Right renal pelvis (tissue), 4 donors: ENCODE data around the gene GMDS. TPM values are rescaled to one million over a fixed set of nuclear protein-coding genes. Genes with fewer than 3 reads are reported as not detected.

Source experiments
- DNase-seq, 4 donors: peaks; one replicate each; pipeline ENCODE4 v3.0.0-alpha.2; 2013; ENCODE audit warnings: low read depth in 4 of 4, low spot score in 3 of 4, missing footprints in 1 of 4
- polyA plus RNA-seq, 4 donors: library from polyadenylated mRNA; unstranded; fragments of 120-200 nt; gene quantifications; one replicate each; pipeline ENCODE4 v1.2.1, GENCODE V29; 2013; ENCODE audit not compliant: insufficient read length in 4 of 4

The GMDS gene
- polyA plus RNA-seq, 4 donors: 67.7 to 86.0 (median 77.9) TPM

GRCh38 chr6:1915226-1915625 is 330.2 kb downstream of the GMDS start:
- no peak for DNase-seq

GRCh38 chr6:1913577-1913976 is 331.8 kb downstream of the GMDS start:
- no peak for DNase-seq

GRCh38 chr6:1912731-1913130 is 332.7 kb downstream of the GMDS start:
- no peak for DNase-seq

- no peak for DNase-seq
Measured at GRCh38 chr6:1911474-1911873, 333.9 kb downstream of the GMDS start.

GRCh38 chr6:1910621-1911407 is 334.6 kb downstream of the GMDS start:
- DNase-seq: no peak

GRCh38 chr6:1908784-1909183 is 336.6 kb downstream of the GMDS start:
- DNase-seq: no peak

- no peak for DNase-seq
Measured at GRCh38 chr6:1906609-1907008, 338.8 kb downstream of the GMDS start.

- DNase-seq: no peak
Measured at GRCh38 chr6:1906014-1906413, 339.4 kb downstream of the GMDS start.

- DNase-seq: no peak
Measured at GRCh38 chr6:1904898-1905297, 340.5 kb downstream of the GMDS start.

GRCh38 chr6:1904466-1904799 is 341.0 kb downstream of the GMDS start:
- no peak for DNase-seq

GRCh38 chr6:1903780-1904465 is 341.5 kb downstream of the GMDS start:
- peak; percentile 67 to 89 (median 78) for DNase-seq

GRCh38 chr6:1901556-1901955 is 343.8 kb downstream of the GMDS start:
- no peak for DNase-seq

GRCh38 chr6:1896897-1897296 is 348.5 kb downstream of the GMDS start:
- no peak for DNase-seq

- DNase-seq: no peak
Measured at GRCh38 chr6:1895721-1896120, 349.7 kb downstream of the GMDS start.

GRCh38 chr6:1894954-1895353 is 350.5 kb downstream of the GMDS start:
- DNase-seq: no peak

GRCh38 chr6:1893470-1894130 is 351.8 kb downstream of the GMDS start:
- no peak for DNase-seq

GRCh38 chr6:1892716-1893115 is 352.7 kb downstream of the GMDS start:
- no peak for DNase-seq

- no peak for DNase-seq
Measured at GRCh38 chr6:1890987-1891386, 354.4 kb downstream of the GMDS start.

GRCh38 chr6:1890071-1890470 is 355.3 kb downstream of the GMDS start:
- no peak for DNase-seq

GRCh38 chr6:1885576-1886011 is 359.8 kb downstream of the GMDS start:
- DNase-seq: no peak

- no peak for DNase-seq
Measured at GRCh38 chr6:1884313-1884712, 361.1 kb downstream of the GMDS start.

- no peak for DNase-seq
Measured at GRCh38 chr6:1878330-1878729, 367.1 kb downstream of the GMDS start.
